PFSK-1 (cell line): ENCODE data around the gene RPS6KA5.

Source experiments
- FOXP2 ChIP-seq: optimal IDR thresholded peaks from 2 replicates; pipeline ENCODE3; 2011; ENCODE audit warnings: borderline replicate concordance, control low read depth, inconsistent platforms; ENCODE audit not compliant: insufficient read depth; ENCODE audit errors: extremely low read length, extremely low read depth
- POLR2AphosphoS5 ChIP-seq: IDR thresholded peaks from 2 replicates; pipeline ENCODE4 v1.6.1; 2012; ENCODE audit warnings: low read depth, mild to moderate bottlenecking, control low read depth, low read length, moderate library complexity
- SIN3A ChIP-seq: IDR thresholded peaks from 2 replicates; pipeline ENCODE4 v1.6.1; 2012; ENCODE audit warnings: mild to moderate bottlenecking, low read length, moderate library complexity, borderline replicate concordance; ENCODE audit not compliant: insufficient read depth
- TAF1 ChIP-seq: IDR thresholded peaks from 2 replicates; pipeline ENCODE4 v1.6.1; 2012; ENCODE audit warnings: low read length, control low read depth, borderline replicate concordance; ENCODE audit not compliant: insufficient read depth
- TF ChIP-seq, protein P1 (sequence below), 2 experiments: IDR thresholded peaks; 2 replicates each; pipeline versions ENCODE4 v1.6.1 to v1.8.0; 2011 to 2012; ENCODE audit warnings: low read depth in 2 of 2, low read length in 2 of 2, control low read depth in 1 of 2, inconsistent platforms in 1 of 2, mild to moderate bottlenecking in 1 of 2, moderate library complexity in 1 of 2; ENCODE audit not compliant: insufficient read depth in 1 of 2

DNA sequence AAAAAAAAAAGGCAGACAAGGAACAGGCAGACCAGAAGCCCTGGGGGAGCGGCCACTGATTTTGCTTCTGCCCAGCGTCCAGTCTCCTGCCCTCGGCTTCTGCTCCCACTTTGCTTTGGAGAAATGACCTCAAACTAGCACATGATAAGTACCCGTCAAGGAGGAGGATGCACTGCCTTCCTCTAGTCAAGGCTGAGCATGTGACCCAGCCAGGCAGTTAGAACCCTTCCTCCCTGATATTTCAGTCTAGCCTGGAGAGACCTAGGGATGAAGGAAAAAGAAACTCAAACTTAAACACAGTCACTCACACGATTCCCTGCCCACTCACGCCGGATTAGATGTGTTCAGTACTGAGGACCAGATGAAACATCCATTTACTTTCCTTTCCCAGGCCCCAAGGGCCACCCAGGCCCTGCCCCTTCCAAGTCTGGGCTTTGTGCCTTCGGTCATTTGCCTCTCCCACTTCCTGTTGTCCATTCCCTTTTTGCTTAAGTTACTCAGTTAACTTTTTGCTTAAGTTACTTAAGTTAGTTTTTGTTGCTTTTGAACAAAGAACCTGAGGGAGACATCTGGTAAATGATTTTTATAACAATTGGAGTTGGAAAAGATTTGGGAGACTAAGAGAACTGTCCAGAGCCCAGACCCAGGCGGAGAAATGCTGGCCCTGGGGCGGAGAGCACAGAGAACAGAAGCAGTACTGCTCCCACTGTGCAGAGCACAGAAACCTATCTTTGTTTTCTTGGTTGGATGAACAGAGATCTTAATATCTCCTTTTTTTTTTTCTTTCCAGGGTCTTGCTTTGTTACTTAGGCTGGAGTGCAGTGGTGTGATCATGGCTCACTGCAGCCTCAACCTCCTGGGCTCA lies 221.2 kb downstream of the RPS6KA5 start:
- no peak for TF ChIP-seq POLR2AphosphoS5
- no peak for TF ChIP-seq TAF1
- TF ChIP-seq, protein P1, sequence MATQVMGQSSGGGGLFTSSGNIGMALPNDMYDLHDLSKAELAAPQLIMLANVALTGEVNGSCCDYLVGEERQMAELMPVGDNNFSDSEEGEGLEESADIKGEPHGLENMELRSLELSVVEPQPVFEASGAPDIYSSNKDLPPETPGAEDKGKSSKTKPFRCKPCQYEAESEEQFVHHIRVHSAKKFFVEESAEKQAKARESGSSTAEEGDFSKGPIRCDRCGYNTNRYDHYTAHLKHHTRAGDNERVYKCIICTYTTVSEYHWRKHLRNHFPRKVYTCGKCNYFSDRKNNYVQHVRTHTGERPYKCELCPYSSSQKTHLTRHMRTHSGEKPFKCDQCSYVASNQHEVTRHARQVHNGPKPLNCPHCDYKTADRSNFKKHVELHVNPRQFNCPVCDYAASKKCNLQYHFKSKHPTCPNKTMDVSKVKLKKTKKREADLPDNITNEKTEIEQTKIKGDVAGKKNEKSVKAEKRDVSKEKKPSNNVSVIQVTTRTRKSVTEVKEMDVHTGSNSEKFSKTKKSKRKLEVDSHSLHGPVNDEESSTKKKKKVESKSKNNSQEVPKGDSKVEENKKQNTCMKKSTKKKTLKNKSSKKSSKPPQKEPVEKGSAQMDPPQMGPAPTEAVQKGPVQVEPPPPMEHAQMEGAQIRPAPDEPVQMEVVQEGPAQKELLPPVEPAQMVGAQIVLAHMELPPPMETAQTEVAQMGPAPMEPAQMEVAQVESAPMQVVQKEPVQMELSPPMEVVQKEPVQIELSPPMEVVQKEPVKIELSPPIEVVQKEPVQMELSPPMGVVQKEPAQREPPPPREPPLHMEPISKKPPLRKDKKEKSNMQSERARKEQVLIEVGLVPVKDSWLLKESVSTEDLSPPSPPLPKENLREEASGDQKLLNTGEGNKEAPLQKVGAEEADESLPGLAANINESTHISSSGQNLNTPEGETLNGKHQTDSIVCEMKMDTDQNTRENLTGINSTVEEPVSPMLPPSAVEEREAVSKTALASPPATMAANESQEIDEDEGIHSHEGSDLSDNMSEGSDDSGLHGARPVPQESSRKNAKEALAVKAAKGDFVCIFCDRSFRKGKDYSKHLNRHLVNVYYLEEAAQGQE (IDR thresholded peaks at IDR 0.05; ENCODE audit: insufficient read depth in 1 of 2, low read depth in 2 of 2, low read length in 2 of 2) = no peak
- no peak for TF ChIP-seq FOXP2
- no peak for TF ChIP-seq SIN3A
